Chondrocyte (in vitro differentiated cells): ENCODE measurements around the gene IGSF21. TPM values are rescaled to one million over a fixed set of nuclear protein-coding genes. Genes with fewer than 3 reads are reported as not detected.

Source experiments
- DNase-seq: peaks from one replicate; pipeline ENCODE4 v3.0.0; 2021; ENCODE audit warnings: mixed read lengths, low spot score
- H3K27ac Mint-ChIP-seq: one replicate; pipeline ENCODE4 v1.8.0; 2021; ENCODE audit warnings: mild to moderate bottlenecking, moderate library complexity, mixed read lengths; ENCODE audit not compliant: unreplicated experiment
- H3K27me3 Mint-ChIP-seq: 2 replicates; pipeline ENCODE4 v1.8.0; 2021; ENCODE audit warnings: low read depth, mixed read lengths
- H3K36me3 Mint-ChIP-seq: 2 replicates; pipeline ENCODE4 v1.8.0; 2021; ENCODE audit warnings: low read depth, mixed read lengths
- H3K4me1 Mint-ChIP-seq: 2 replicates; pipeline ENCODE4 v1.8.0; 2021; ENCODE audit warnings: low read depth, mild to moderate bottlenecking, mixed read lengths
- H3K4me3 Mint-ChIP-seq: one replicate; pipeline ENCODE4 v1.8.0; 2021; ENCODE audit warnings: mild to moderate bottlenecking, moderate library complexity, mixed read lengths; ENCODE audit not compliant: unreplicated experiment
- H3K9me3 Mint-ChIP-seq: 2 replicates; pipeline ENCODE4 v1.8.0; 2021; ENCODE audit warnings: low read depth, mixed read lengths
- CTCF ChIP-seq: fragments of 200-600 bp; sonication (generic); IDR thresholded peaks from 2 replicates; pipeline ENCODE4 v1.5.0; 2021; ENCODE audit warnings: antibody characterized with exemption, mild to moderate bottlenecking, moderate library complexity
- total RNA-seq: library from RNA; stranded (reverse); gene quantifications from 3 replicates; pipeline ENCODE4 v1.2.1, GENCODE V29; 2021

IGSF21 gene
- total RNA-seq, 1 donor from 2014 or later, result not detected

- no peaks in the 10 kb centered on the region for H3K4me1 Mint-ChIP-seq
- H3K4me3 Mint-ChIP-seq, result no peak overlapping the region
- peak; percentile 23 for TF ChIP-seq CTCF
- no peak for DNase-seq
- H3K36me3 Mint-ChIP-seq, result no peaks in the 10 kb centered on the region
- peaks cover 15% of the 10 kb centered on the region for H3K9me3 Mint-ChIP-seq
- peaks cover 4% of the 10 kb centered on the region for H3K27me3 Mint-ChIP-seq
- H3K27ac Mint-ChIP-seq, result no peak overlapping the region
These were observed 109.9 kb downstream of the IGSF21 start for GRCh38 chr1:18217398-18218043.

- Mint-ChIP-seq H3K4me1 (no peaks in the 10 kb centered on the region), H3K36me3 (no peaks in the 10 kb centered on the region), H3K9me3 (peaks cover 8% of the 10 kb centered on the region), H3K4me3 (no peak overlapping the region), H3K27me3 (peaks cover 5% of the 10 kb centered on the region), H3K27ac (no peak overlapping the region)
- TF ChIP-seq CTCF, result no peak
- DNase-seq, result no peak
These were observed 122.0 kb downstream of the IGSF21 start for GRCh38 chr1:18229625-18230024.

GRCh38 chr1:18230321-18230720 is 122.7 kb downstream of the IGSF21 start:
- no peaks in the 10 kb centered on the region for H3K4me1 Mint-ChIP-seq
- no peak overlapping the region for H3K27ac Mint-ChIP-seq
- H3K4me3 Mint-ChIP-seq, result no peak overlapping the region
- DNase-seq, result no peak
- H3K36me3 Mint-ChIP-seq, result no peaks in the 10 kb centered on the region
- peaks cover 8% of the 10 kb centered on the region for H3K9me3 Mint-ChIP-seq
- TF ChIP-seq CTCF, result no peak
- peaks cover 1% of the 10 kb centered on the region for H3K27me3 Mint-ChIP-seq

GRCh38 chr1:18230840-18231239 is 123.2 kb downstream of the IGSF21 start:
- Mint-ChIP-seq H3K27ac (no peak overlapping the region), H3K27me3 (peaks cover 2% of the 10 kb centered on the region), H3K4me1 (no peaks in the 10 kb centered on the region), H3K4me3 (no peak overlapping the region), H3K36me3 (no peaks in the 10 kb centered on the region), H3K9me3 (peaks cover 8% of the 10 kb centered on the region)
- DNase-seq, result no peak
- TF ChIP-seq CTCF, result no peak

- Mint-ChIP-seq H3K4me1 (no peaks in the 10 kb centered on the region), H3K4me3 (no peak overlapping the region), H3K36me3 (no peaks in the 10 kb centered on the region), H3K9me3 (peaks cover 8% of the 10 kb centered on the region), H3K27me3 (peaks cover 2% of the 10 kb centered on the region), H3K27ac (no peak overlapping the region)
- no peak for DNase-seq
- peak; percentile 49 for TF ChIP-seq CTCF
These were observed 124.5 kb downstream of the IGSF21 start for GRCh38 chr1:18232052-18232451.
